ENCODE measurements around the gene ARL8B. TPM values are rescaled to one million over a fixed set of nuclear protein-coding genes. Genes with fewer than 3 reads are reported as not detected.
"Not testable (repeated sequence)": the region's sequence is repeated elsewhere in the genome, so short reads cannot be mapped to it uniquely, and the experiment has no call there.

ARL8B gene
- polyA plus RNA-seq, 1 donor from 2014 or later: 103 TPM

DNA sequence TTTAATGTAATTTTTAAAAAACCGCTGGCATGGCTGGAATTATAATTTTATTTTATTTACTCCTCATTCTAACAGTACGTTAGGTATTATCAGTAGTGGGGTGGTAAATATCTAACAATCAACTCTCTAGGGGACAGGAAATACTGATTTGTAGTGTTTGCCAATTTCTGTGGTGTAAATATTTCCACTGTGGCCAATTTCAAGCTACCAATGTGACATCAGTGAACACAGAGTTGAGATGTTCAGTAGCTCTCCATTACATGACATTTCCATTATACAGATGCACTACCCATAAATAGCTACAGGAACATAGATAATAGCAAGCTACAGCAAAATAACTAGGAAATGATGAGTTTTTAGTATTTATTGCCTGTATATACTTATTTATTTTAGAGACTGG lies 10.0 kb upstream of the ARL8B start:
- no peaks in the 10 kb centered on the region for H3F3A ChIP-seq (ENCODE audit: insufficient read depth, low read length, poor library complexity, severe bottlenecking)
- no peaks in the 10 kb centered on the region for H3K27me3 ChIP-seq (ENCODE audit: insufficient read depth, low read depth, low read length)

DNA sequence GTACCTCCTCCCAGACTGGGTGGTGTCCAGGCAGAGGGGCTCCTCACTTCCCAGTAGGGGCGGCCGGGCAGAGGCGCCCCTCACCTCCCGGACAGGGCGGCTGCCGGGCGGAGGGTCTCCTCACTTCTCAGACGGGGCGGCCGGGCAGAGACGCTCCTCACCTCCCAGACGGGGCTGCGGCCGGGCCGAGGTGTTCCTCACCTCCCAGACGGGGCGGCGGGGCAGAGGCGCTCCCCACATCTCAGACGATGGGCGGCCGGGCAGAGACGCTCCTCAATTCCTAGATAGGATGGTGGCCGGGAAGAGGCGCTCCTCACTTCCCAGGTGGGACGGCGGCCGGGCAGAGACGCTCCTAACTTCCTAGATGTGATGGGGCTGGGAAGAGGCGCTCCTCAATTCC lies 8.4 kb upstream of the ARL8B start:
- not testable (repeated sequence) for H3K9ac ChIP-seq (ENCODE audit: low read length); H3F3A ChIP-seq (ENCODE audit: insufficient read depth, low read length, poor library complexity, severe bottlenecking); H3K4me3 ChIP-seq (ENCODE audit: low read length); H3K27me3 ChIP-seq (ENCODE audit: insufficient read depth, low read depth, low read length); H3K4me2 ChIP-seq (ENCODE audit: low read length); H3K9me2 ChIP-seq (ENCODE audit: insufficient read depth, low read length); H3K36me3 ChIP-seq (ENCODE audit: insufficient read depth, low read length); H3K27ac ChIP-seq (ENCODE audit: low read length); H2AFZ ChIP-seq (ENCODE audit: low read depth, low read length); H4K20me1 ChIP-seq (ENCODE audit: insufficient read depth); H3K79me2 ChIP-seq (replicated peaks; ENCODE audit: insufficient read depth, low read length); H3K9me3 ChIP-seq (ENCODE audit: low read length)

More for the DNA sequence above, 10.0 kb upstream of the ARL8B start:
- Histone ChIP-seq H2AFZ (ENCODE audit: low read depth, low read length) (no peak overlapping the region), H3K9me2 (ENCODE audit: insufficient read depth, low read length) (no peaks in the 10 kb centered on the region), H3K79me2 (replicated peaks; ENCODE audit: insufficient read depth, low read length) (no peaks in the 10 kb centered on the region), H3K4me2 (ENCODE audit: low read length) (no peak overlapping the region), H3K36me3 (ENCODE audit: insufficient read depth, low read length) (no peaks in the 10 kb centered on the region), H3K27ac (ENCODE audit: low read length) (no peak overlapping the region), H3K4me3 (ENCODE audit: low read length) (no peak overlapping the region), H4K20me1 (ENCODE audit: insufficient read depth) (no peaks in the 10 kb centered on the region), H3K9ac (ENCODE audit: low read length) (no peak overlapping the region), H3K9me3 (ENCODE audit: low read length) (no peaks in the 10 kb centered on the region)
- TF ChIP-seq POLR2AphosphoS5 (IDR thresholded peaks at IDR 0.05): no peak
- TF ChIP-seq TAF1 (IDR thresholded peaks at IDR 0.05; ENCODE audit: low read depth): no peak
- no peak for TF ChIP-seq RAD21 (conservative IDR thresholded peaks at IDR 0.05)
- TF ChIP-seq EZH2 (IDR thresholded peaks at IDR 0.05; ENCODE audit: borderline replicate concordance, insufficient read depth, low read length, poor library complexity, severe bottlenecking): no peak
- TF ChIP-seq EP300 (conservative IDR thresholded peaks at IDR 0.05; ENCODE audit: poor library complexity, severe bottlenecking): no peak
- TF ChIP-seq SMC3 (conservative IDR thresholded peaks at IDR 0.05; ENCODE audit: poor library complexity): no peak
- TF ChIP-seq, protein P1, sequence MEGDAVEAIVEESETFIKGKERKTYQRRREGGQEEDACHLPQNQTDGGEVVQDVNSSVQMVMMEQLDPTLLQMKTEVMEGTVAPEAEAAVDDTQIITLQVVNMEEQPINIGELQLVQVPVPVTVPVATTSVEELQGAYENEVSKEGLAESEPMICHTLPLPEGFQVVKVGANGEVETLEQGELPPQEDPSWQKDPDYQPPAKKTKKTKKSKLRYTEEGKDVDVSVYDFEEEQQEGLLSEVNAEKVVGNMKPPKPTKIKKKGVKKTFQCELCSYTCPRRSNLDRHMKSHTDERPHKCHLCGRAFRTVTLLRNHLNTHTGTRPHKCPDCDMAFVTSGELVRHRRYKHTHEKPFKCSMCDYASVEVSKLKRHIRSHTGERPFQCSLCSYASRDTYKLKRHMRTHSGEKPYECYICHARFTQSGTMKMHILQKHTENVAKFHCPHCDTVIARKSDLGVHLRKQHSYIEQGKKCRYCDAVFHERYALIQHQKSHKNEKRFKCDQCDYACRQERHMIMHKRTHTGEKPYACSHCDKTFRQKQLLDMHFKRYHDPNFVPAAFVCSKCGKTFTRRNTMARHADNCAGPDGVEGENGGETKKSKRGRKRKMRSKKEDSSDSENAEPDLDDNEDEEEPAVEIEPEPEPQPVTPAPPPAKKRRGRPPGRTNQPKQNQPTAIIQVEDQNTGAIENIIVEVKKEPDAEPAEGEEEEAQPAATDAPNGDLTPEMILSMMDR (IDR thresholded peaks at IDR 0.05; ENCODE audit: poor library complexity, severe bottlenecking): no peak
- TF ChIP-seq, protein P2, sequence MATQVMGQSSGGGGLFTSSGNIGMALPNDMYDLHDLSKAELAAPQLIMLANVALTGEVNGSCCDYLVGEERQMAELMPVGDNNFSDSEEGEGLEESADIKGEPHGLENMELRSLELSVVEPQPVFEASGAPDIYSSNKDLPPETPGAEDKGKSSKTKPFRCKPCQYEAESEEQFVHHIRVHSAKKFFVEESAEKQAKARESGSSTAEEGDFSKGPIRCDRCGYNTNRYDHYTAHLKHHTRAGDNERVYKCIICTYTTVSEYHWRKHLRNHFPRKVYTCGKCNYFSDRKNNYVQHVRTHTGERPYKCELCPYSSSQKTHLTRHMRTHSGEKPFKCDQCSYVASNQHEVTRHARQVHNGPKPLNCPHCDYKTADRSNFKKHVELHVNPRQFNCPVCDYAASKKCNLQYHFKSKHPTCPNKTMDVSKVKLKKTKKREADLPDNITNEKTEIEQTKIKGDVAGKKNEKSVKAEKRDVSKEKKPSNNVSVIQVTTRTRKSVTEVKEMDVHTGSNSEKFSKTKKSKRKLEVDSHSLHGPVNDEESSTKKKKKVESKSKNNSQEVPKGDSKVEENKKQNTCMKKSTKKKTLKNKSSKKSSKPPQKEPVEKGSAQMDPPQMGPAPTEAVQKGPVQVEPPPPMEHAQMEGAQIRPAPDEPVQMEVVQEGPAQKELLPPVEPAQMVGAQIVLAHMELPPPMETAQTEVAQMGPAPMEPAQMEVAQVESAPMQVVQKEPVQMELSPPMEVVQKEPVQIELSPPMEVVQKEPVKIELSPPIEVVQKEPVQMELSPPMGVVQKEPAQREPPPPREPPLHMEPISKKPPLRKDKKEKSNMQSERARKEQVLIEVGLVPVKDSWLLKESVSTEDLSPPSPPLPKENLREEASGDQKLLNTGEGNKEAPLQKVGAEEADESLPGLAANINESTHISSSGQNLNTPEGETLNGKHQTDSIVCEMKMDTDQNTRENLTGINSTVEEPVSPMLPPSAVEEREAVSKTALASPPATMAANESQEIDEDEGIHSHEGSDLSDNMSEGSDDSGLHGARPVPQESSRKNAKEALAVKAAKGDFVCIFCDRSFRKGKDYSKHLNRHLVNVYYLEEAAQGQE (IDR thresholded peaks at IDR 0.05; ENCODE audit: borderline replicate concordance): no peak
- TF ChIP-seq MXI1 (conservative IDR thresholded peaks at IDR 0.05; ENCODE audit: poor library complexity, severe bottlenecking): no peak

Data from neural cell (in vitro differentiated cells).